ENCODE measurements around the gene RELA.
"Not testable (repeated sequence)": the region's sequence is repeated elsewhere in the genome, so short reads cannot be mapped to it uniquely, and the experiment has no call there.

Gene RELA

GRCh38 chr11:65649656-65650546 is 12.8 kb downstream of the RELA start:
- no peak for FAIRE-seq

GRCh38 chr11:65648997-65649493 is 13.7 kb downstream of the RELA start:
- no peak for DNase-seq (ENCODE audit: insufficient read length, low spot score)
- no peak for FAIRE-seq

More at GRCh38 chr11:65649656-65650546, 12.8 kb downstream of the RELA start:
- DNase-seq (ENCODE audit: insufficient read length, low spot score): no peak

- no peak for DNase-seq (ENCODE audit: insufficient read length, low spot score)
- no peak for FAIRE-seq
Observed at GRCh38 chr11:65646958-65647701, 15.6 kb downstream of the RELA start.

GRCh38 chr11:65646288-65646957 is 16.3 kb downstream of the RELA start:
- DNase-seq (ENCODE audit: insufficient read length, low spot score): no peak
- FAIRE-seq: no peak

GRCh38 chr11:65645710-65646109 is 17.0 kb downstream of the RELA start:
- no peak for FAIRE-seq

GRCh38 chr11:65644837-65645236 is 17.9 kb downstream of the RELA start:
- FAIRE-seq: no peak
- no peak for DNase-seq (ENCODE audit: insufficient read length, low spot score)

More at GRCh38 chr11:65645710-65646109, 17.0 kb downstream of the RELA start:
- DNase-seq (ENCODE audit: insufficient read length, low spot score): no peak

- DNase-seq (ENCODE audit: insufficient read length, low spot score) (no peak), FAIRE-seq (no peak)
Observed at GRCh38 chr11:65643971-65644370, 18.7 kb downstream of the RELA start.

GRCh38 chr11:65642014-65642671 is 20.6 kb downstream of the RELA start:
- FAIRE-seq: no peak

GRCh38 chr11:65641297-65642013 is 21.3 kb downstream of the RELA start:
- FAIRE-seq (no peak), DNase-seq (ENCODE audit: insufficient read length, low spot score) (no peak)

More at GRCh38 chr11:65642014-65642671, 20.6 kb downstream of the RELA start:
- DNase-seq (ENCODE audit: insufficient read length, low spot score): no peak

- DNase-seq (ENCODE audit: insufficient read length, low spot score) (no peak), FAIRE-seq (no peak)
Observed at GRCh38 chr11:65640483-65641296, 22.0 kb downstream of the RELA start.

- FAIRE-seq: peak; percentile 95
Observed at GRCh38 chr11:65639623-65640482, 22.9 kb downstream of the RELA start.

GRCh38 chr11:65639228-65639597 is 23.5 kb downstream of the RELA start:
- not testable (repeated sequence) for DNase-seq (ENCODE audit: insufficient read length, low spot score); FAIRE-seq

More at GRCh38 chr11:65639623-65640482, 22.9 kb downstream of the RELA start:
- DNase-seq (ENCODE audit: insufficient read length, low spot score): peak; percentile 85

GRCh38 chr11:65637794-65638419 is 24.8 kb downstream of the RELA start, which contains the start of gene SIPA1:
SIPA1 (plus strand) TSS chr11:65638101; CDS start chr11:65640922, 2,821 bp downstream.
- FAIRE-seq: peak; percentile 79
- DNase-seq (ENCODE audit: insufficient read length, low spot score): peak; percentile 87

- FAIRE-seq (peak; percentile 33), DNase-seq (ENCODE audit: insufficient read length, low spot score) (no peak)
Observed at GRCh38 chr11:65637032-65637557, 25.6 kb downstream of the RELA start.

GRCh38 chr11:65636108-65637031 is 26.3 kb downstream of the RELA start:
- FAIRE-seq: no peak
- DNase-seq (ENCODE audit: insufficient read length, low spot score): no peak

Measured in GM19239 (cell line).